GM19438 (cell line): ENCODE measurements around the gene KLK13.

Experiments
- ATAC-seq: cut with Tn5 transposase; IDR thresholded peaks from one replicate; pipeline ENCODE4 v1.9.1; 2021; ENCODE audit warnings: low read depth; ENCODE audit not compliant: unreplicated experiment

KLK13 gene

DNA sequence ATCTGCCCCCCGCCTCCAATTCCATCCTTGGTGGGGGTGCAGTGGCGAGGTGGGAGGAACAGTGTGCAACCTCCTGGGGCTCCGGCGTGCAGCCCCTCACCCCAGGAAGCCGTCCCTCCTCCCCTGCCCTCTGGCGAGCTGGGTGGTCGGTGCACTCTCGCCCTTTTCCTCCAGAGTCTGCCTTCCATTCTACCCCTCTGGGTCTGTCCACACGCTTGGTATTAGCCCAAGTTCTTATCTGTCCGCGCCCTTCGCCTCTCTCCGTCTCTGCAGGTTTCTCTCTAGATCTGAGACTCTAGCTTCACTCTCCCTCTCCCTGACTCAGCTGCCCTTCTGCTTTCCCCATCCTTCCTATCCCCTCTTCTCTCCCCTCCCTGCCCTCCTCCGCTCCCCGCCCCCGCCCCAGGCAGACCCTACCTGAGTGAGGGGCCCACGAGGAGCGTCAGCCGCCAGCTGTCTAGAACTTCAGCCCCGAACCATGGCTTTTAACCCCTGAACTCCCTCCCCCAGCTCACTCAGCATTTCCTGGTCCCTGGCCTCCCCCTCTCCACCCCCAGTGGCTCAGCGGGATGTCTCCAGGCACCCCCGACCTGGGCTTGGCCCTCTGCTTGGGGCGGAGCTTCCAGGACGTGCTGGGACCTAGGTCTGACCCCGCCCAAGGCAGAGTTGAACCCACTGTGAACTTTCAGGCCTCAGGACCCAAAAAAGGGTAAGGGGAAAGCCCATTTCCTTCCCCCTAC lies 499 bp upstream of the KLK13 start:
- ATAC-seq = no peak

DNA sequence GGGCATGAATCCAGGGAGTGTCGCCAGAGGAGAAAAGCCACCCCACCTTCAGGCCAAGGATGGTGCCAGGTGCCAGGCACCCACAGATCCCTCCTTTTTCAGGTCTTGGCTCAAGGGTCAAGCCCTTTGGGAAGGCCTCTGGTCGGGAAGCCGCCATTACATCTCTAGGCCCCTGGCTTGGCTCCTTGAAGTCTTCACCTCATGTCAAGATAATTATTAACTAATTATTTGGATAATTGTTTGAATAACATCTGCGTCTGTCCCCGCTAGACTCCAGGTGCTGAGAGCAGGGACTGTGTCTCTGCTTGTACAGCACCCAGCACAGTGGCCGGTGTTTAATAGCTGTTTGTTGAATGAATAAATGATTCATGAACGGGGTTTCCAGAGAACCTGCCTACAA lies 1.2 kb downstream of the KLK13 start:
- ATAC-seq = no peak

DNA sequence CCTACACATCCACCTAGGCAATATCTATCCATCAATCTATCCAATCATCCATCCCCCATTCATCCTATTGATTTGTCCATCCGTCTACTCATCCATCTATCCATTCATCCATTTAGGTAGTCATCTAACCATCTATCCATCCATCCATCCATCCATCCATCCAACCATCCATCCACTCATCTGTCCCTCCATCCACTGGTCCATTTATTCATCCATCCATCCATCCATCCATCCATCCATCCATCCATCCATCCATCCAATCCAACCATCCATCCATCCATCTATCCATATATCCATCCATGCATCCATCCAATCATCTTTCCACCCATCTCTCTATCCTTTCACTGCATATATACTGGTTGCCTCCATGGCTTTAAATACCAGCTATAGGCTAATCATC lies 3.9 kb downstream of the KLK13 start:
- no peak for ATAC-seq

DNA sequence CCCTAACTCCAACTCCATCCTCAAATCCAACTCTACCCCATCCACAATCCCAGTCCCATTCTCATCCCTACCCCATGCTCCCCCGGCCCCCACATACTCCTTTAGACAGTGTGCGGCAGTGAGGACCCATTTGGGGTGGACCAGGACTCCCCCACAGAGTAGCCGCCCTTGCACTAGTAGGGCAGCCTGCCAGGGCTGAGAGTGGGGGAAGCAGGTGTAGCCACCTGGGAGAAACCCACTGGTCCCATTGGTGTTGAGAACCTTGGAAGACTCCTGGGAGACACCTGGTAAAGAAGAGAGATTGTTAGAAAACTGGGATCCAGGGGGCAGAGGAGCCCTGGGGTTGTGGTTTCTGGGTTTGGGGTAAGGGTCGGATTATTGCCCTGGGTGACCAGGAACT lies 4.6 kb downstream of the KLK13 start:
- ATAC-seq = no peak

DNA sequence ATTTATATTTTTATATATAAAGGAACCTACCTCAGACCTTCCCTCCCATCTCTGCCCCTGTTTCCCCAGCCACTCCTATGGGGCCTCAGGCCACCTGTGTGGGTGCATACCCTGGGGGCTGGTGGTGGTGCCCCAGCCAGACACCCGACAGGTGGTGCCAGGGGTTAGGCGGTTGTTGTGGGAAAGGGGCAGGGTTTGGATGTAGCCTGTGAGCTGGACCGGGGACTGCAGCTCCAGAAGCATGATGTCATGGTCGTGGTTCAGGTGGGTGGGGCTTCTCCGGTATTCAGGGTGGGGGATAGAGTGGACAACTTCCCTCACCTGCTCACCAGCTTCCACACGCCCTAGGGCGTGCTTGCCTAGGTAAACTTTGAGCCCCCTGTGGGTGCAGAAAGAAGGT lies 5.2 kb downstream of the KLK13 start:
- no peak for ATAC-seq

DNA sequence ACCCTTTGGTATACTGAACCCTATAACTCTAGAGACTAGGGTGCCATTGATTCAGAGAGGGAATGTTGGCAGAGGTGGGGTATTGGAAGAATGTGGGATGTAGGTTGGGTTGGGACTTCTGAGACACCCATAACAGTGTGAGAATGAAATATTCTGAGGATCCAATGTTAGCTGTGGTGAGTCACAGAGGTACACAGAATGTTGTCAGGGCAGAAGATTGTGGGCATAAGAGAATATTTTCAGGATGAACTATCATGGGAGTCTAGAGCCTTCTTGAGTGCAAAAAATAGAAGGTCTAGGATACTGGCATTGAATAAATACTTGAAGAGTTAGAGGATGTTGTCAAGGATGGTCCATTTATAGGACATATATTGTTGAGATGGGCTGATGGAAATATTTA lies 9.0 kb downstream of the KLK13 start:
- ATAC-seq = no peak

DNA sequence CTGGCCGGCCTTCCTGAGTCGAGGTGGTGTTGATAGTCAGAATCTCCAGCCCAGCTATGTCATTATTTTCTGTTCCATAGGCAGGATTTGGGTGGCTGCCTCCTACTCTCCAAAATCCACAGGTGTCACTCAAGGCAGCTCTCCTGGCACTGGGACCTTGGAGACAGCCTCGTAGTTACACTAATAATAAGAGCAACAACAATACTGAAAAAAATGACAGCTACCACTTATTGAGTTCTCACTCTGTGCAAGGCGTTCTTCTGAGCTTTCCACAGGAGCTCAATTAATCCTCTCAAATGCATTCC lies 17.9 kb downstream of the KLK13 start:
- ATAC-seq = no peak

DNA sequence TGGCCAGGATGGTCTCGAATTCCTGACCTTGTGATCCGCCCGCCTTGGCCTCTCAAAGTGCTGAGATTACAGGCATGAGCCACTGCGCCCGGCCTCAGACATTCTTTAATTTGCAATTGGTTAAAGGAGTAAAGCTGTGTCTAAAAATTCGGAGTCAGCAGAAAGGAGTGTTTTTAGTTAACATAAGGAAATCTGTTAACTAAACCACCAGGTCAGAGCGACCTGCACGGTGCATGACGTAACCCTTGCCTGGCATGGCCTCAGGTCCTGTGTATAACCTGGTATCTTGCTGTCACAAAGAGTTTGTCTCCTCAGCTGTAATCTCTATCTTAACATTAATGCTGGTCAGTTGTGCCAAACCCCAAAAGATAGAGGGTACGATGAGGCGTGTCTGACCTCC lies 20.6 kb downstream of the KLK13 start:
- no peak for ATAC-seq

DNA sequence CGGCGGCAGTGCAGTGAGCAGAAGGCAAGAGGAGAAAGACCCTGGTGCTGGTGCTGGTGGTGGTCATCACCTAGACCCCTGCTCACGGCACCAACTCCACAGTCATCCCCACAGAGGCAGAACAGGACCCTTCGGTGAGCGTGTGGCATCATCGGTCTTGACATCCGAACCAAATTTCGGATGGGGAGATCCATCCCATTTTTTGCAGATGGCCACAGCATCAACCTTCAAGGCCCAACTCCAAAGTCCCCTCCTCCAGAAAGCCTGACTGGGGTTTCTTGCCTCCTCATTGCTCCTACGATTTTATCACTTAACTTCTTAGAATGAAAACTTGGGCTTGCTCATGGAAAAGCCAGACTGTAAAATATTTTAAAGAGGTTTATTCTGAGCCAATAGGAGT lies 21.4 kb downstream of the KLK13 start:
- ATAC-seq = no peak

DNA sequence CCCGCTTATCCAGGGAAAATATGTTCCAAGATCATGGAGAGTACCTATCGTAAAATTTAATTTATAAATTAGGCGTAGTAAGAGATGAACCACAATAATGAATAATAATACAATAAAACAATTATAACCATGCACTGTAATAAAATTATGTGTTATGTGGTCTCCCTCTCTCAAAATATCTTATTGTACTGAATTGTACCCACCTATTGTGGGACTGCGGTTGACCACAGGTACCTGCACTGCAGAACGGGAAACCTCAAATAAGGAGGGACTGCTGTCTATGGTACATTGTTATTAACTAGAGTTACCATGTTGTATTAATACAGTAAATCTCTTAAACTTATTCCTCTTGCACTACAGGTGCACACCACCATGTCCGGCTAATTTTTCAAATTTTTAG lies 24.7 kb downstream of the KLK13 start:
- no peak for ATAC-seq

DNA sequence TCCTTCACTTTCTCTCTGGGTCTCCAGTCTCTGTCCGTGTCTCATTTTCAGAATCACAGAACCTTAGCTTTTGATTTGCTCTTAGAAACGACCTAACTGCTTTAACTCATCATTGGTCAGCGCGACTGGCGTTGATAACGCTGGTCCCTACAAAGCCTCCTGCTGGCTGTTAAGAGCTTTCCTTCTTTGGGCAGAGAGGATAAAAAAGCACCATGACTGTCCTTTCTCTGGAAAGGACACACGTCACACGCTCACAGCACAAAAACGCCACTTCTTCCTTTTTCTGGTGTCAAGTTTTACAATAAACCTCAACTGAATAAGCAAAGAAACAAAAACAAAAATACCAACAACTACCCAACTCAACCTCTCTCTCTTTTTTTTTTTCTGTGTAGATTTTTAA lies 28.4 kb downstream of the KLK13 start:
- ATAC-seq = no peak

DNA sequence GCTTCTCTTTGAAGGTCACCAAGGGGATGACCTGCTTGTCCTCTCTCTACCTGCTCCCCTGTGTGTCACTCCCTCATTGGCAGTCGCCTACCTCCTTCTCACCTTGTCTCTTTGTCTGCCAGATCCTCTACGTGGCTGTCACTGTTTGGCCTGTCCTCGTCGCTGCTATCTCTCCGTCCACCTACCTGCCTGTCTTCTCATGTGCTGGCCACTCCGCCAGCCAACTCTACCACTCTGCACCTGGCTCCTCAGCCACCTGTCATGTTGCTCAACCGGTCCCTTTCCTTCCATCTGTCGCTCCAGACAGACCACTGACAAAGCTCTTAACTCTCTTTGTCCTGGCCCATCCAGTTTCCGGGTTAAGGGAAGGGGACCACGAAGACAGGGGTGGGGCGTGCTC lies 30.2 kb downstream of the KLK13 start, which contains the start of gene KLK12:
TSS of gene KLK12 (minus strand) at position 299 of the 400 bp plus-strand sequence. CDS start 381 bp downstream, outside the sequence.
- ATAC-seq = no peak

DNA sequence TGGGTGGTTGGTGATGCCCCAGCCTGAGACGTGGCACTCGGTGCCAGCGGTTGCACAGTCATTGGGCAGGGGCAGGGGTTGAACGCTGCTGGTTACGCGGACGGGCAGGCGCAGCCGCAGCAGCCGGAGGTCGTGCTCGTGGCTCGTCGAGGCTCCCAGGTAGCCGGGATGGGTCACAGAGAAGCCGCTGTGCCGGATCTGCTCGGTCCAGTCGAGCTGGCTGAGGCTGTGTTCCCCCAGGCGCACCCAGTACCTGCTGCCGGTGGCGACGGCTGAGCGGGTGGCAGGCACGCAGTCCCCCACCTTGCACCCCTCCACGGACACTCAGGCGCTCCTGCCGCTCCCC lies 33.0 kb downstream of the KLK13 start:
- no peak for ATAC-seq

DNA sequence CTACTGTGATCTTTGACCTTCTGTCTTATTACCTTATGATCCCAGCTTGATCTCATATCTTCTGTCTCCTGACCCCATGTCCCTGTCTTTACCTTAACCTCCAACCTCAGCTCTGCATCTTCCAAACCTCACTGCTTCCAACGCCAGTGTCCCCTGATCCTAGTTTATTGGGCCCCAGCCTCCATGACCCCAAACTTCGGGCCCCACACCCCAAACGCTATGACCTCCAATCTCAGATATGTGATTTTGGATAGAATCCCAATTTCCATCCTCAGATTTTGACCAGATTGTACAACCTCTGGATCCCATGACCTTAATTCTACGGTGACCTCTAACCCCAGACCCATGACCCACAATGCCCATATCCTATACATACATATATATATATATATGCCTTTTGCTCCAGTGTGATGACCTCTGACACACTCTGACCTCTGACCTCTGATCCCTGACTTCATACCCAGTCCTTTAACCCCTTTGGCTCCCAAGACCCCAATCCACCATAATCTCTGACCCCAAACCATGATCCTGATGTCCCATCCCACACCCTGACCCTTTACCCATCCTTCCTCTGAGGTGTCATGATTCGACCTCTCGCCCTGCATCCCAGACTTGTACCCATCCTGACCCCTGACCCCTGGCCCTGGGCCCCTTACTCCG lies 33.5 kb downstream of the KLK13 start:
- ATAC-seq = no peak

DNA sequence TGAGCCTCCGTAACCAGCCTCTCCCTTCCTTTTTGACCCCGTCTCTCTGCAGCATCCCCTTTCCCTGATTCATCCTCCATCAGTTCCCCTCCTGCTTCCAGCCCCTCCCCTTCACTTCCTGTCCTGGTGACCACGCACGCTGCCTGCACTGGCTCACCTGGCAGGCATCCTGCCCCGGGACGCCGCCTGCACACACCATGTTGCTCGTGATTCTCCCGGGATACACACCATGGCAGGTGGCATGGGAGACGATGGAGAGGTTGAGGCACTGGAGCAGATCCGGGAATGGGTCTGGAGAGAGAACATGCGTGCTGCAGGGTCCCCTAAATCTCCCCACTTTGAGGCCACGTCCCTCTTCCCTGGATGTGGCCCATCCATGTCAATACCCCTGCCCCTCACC lies 34.3 kb downstream of the KLK13 start:
- no peak for ATAC-seq

DNA sequence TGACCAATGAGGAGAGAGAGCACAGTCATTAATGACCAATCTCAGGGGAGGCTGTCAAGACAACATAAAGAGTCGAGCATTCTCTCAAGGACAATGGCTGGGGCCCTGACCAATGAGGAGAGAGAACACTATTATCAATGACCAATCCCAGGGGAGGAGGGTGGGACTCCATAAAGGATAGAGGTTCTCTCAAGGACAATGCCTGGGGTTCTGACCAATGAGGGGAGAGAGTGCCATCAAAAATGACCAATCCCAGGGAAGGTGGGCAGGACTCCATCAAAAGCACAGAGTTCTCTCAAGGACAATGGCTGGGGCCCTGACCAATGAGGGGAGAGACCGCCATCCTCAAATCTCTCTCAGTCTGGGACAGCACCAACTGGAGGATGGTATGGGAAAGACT lies 35.2 kb downstream of the KLK13 start:
- ATAC-seq = no peak

DNA sequence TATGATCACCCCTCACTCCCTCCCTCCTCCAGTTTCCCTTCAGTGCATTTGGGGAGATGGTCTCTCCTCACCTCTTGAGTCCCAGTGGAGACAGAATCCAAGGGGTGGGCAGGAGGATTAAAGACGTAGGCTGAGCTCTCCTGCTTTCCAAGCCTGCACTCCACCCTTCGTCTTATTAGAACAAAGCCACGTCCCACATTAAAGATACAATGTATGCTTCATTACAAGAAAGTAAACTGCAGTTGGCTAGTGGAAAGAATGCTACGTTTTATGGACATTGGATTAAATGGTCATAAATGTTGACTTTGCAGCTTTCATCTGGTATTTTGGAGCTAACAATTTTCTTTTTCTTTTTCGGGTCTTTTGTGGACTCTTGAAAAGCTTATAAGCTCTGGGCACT lies 37.0 kb downstream of the KLK13 start:
- ATAC-seq = no peak

DNA sequence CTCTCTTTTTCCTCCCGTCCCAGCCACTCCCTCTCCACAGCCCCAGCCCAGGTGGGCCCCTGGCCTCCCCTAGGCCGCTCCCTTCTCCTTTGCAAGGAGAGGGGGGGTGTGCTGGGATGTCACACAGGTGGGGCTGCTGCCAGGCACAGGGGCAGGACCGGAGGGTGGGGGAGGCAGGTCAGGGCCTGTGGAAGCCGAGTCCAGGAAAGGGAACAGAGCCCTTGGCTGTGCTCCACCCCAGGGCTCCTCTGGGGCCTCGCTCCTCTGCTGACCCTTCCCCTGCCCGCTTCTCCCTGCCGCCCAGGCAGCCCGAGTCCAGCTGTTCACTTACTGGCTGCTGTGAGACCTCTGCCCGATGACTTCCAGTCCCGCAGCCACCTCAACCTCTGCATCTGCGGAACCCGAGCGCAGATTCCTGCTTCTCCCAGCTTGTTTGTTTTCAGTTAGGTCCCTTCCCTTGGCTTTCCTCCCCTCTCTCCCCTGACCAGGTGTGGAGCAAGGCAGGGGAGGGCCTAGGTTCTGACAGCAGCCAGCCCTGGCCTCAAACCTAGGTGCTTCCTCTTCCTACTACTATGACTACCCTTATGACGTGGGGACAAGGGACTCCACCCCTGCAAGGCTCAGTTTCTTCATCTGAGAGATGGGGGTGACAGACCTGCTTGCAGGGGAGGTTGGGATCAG lies 37.6 kb downstream of the KLK13 start:
- ATAC-seq = no peak

DNA sequence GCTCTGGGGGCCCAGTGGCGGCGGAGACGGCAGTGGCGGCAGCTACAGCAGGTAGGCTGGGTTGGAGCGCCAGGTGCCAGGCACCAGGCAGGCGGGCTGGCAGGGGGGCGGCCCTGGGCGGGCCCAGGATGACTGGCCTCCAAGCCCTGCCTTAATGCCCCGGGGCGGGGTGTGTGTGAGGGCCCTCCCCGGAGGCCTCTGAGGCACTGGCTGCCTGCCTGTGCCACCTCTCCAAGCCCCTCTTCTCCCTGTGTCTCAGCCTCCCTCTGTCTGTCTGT lies 38.4 kb downstream of the KLK13 start, which contains the start of gene KLK11:
TSS of gene KLK11 (minus strand) at position 63 of the 278 bp plus-strand sequence. CDS start 985 bp downstream, outside the sequence.
- ATAC-seq = no peak

DNA sequence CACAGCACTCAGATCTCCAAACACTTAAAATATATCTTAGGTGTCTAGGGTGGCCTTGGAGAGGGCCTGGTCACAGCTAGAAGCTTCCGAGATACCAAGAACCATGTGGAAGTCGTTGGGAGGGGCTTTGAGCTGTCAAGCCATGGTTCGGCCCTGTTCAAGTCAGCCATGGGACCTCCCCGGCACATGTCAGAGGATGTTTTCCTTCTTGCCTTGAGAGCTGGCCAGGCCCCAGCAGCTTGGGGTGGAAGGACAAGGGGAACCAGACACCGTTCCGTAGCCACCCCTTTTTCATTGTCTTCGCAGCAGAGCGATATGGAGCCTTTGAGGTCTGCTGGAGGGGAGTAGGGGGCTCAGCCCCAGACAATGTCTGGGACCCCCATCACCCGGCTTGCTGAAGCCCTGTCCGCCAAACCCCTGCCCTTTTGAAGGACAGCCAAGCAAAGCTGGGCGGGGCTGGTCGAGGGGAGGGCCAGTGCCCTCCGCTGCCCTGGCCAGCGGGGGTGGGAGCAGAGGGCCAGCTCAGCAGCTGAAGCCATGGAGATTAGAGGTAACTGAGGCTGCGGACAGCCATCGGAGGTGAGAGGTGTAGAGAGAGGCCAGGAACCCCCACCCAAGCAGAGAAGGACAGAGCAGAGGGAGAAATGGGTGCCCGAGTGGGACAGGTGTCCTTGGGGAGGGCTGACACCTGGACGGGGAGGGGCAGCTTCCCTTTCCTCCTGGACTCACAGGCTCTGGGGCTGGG lies 38.9 kb downstream of the KLK13 start:
- ATAC-seq = no peak

DNA sequence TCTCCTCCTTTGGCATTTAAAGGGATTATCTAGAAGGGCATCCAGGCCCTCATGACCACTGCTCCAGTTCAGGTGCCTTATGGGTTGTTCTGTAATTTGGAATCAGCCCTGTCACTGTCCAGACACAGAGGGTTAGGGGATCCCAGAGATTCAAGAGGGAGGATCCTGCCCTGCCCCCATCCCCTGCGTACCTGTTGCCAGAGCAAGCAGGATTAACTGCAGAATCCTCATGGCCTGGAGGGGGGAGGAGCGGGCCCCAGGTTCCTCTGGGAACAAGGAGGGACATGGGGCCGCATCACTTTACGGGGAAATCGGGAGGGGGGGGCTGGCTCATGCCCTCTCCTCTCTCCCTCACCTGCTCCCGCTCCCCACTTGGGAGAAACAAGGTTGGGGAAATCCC lies 39.5 kb downstream of the KLK13 start:
- no peak for ATAC-seq

DNA sequence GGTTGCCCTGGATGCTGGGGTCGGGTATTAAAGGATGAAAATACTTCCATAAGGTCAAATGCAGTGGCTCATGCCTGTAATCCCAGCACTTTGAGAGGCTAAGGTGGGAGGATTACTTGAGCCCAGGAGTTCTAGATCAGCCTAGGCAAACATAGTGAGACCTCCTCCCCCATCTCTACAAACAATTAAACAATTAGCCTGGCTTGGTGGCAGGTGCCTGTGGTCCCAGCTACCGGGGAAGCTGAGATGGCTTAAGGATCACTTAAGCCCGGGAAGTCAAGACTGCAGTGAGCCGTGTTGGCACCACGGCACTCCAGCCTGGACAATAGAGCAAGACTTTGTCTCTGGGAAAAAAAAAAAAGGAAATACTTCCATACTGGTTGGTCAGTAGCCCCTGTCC lies 40.0 kb downstream of the KLK13 start:
- no peak for ATAC-seq
